Upper lobe of left lung (tissue), 6 donors: ENCODE results near the gene TLL1. TPM values are rescaled to one million over a fixed set of nuclear protein-coding genes. Genes with fewer than 3 reads are reported as not detected.

Experiments used
- ATAC-seq, 2 donors: fragments of 200-7000 bp; cut with Tn5 transposase; one replicate each; pipeline ENCODE4 v1.9.1; 2022; ENCODE audit warnings: mild to moderate bottlenecking in 2 of 2, moderate library complexity in 2 of 2; ENCODE audit not compliant: low FRiP score in 2 of 2
- DNase-seq, 2 donors: peaks; one replicate each; pipeline ENCODE4 v3.0.0-alpha.2; 2019 to 2020
- H3K27ac ChIP-seq, 4 donors: fragments of 200-600 bp; sonication (generic); one replicate each; pipeline ENCODE4 v1.5.1; 2016 to 2019
- H3K27me3 ChIP-seq, 4 donors: fragments of 200-600 bp; sonication (generic); one replicate each; pipeline ENCODE4 v1.5.1; 2017 to 2019
- H3K36me3 ChIP-seq, 4 donors: fragments of 200-600 bp; sonication (generic); one replicate each; pipeline ENCODE4 v1.5.1; 2016 to 2019
- H3K4me1 ChIP-seq, 4 donors: fragments of 200-600 bp; sonication (generic); one replicate each; pipeline ENCODE4 v1.5.1; 2018 to 2019
- H3K4me3 ChIP-seq, 4 donors: fragments of 200-600 bp; sonication (generic); one replicate each; pipeline ENCODE4 v1.5.1; 2017 to 2019; ENCODE audit warnings: mild to moderate bottlenecking in 2 of 4, moderate library complexity in 1 of 4
- H3K9me3 ChIP-seq, 4 donors: fragments of 200-600 bp; sonication (generic); one replicate each; pipeline ENCODE4 v1.5.1; 2018 to 2019
- EP300 ChIP-seq, 4 donors: sonication (generic); formaldehyde crosslinking; IDR thresholded peaks; one replicate each; pipeline ENCODE4 v1.5.1; 2017; ENCODE audit warnings: antibody characterized with exemption in 4 of 4, control low read depth in 2 of 4
- POLR2A ChIP-seq, 4 donors: fragments of 450-650 bp; IDR thresholded peaks; one replicate each; pipeline ENCODE4 v1.5.1; 2016 to 2017; ENCODE audit warnings: antibody characterized with exemption in 4 of 4, mild to moderate bottlenecking in 2 of 4
- POLR2AphosphoS5 ChIP-seq, 2 donors: sonication (generic); formaldehyde crosslinking; IDR thresholded peaks; one replicate each; pipeline ENCODE4 v1.5.1; 2017; ENCODE audit warnings: antibody characterized with exemption in 2 of 2
- WGBS, 2 donors: methylation state at CpG; one replicate each; pipeline ENCODE4 v1.1.5; 2017 to 2018; 5-methylcytosine and 5-hydroxymethylcytosine counted together
- total RNA-seq, 6 donors: library from RNA; depleted of rRNA in 4 of 6; stranded (reverse); fragments of >200 nt in 4 of 6; gene quantifications; one replicate each; pipeline versions ENCODE4 v1.1.0 to v1.2.1, GENCODE V29; 2016 to 2021
- TF ChIP-seq, protein P1 (sequence below), 6 experiments: fragments of 450-650 bp in 4 of 6; fragments of 200-600 bp in 2 of 6; sonication (generic) in 2 of 6; IDR thresholded peaks; one replicate each; pipeline ENCODE4 v1.5.1; 2016 to 2019; ENCODE audit warnings: antibody characterized with exemption in 6 of 6
- donor health status: DM: no; HTN: no; CAD: no; lungs with moderate emphysema.
- donor health status: DM: no; HTN: yes; CAD: no; lungs with severe emphysema.

The TLL1 gene
- total RNA-seq, 6 donors from 2014 or later, result 1.9 to 8.4 (median 3.1) TPM

DNA sequence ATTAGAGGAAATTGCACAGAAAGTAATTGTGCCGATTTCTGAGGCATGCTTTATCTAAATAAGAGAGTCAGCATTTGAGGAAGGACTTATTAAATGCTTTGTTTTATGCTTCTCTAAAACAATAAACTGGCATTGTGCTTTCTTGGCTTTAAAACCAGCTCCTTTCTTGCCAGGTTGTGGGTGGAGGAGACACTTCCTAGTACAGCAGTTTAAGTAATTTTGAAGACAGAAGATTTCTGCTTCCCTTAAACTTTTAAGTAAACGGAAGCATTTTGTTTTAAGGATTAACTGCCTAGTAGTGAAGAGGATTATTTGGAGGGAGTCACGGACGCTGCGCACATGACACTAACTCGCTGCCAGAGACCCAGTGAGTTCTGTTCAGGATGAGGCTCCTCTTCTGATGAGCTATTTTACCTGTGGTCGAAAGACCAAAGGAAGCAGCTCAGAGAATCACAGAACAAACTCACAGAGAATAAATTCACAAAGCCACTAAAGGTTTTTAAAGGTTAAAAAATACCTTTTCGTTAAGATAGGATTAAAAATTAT lies 169.5 kb downstream of the TLL1 start:
- peak overlapping the region in 1 of 4 donors; percentile 42 for H3K27ac ChIP-seq
- DNase-seq (no peak), ATAC-seq (no peak)
- no peaks in the 10 kb centered on the region for H3K27me3 ChIP-seq
- peak overlapping the region in 1 of 4 donors; percentile 13 for H3K4me3 ChIP-seq
- 57 to 62% methylated on average over 8 of the region's 8 CpGs for WGBS, 2 donors
- TF ChIP-seq, protein P1, sequence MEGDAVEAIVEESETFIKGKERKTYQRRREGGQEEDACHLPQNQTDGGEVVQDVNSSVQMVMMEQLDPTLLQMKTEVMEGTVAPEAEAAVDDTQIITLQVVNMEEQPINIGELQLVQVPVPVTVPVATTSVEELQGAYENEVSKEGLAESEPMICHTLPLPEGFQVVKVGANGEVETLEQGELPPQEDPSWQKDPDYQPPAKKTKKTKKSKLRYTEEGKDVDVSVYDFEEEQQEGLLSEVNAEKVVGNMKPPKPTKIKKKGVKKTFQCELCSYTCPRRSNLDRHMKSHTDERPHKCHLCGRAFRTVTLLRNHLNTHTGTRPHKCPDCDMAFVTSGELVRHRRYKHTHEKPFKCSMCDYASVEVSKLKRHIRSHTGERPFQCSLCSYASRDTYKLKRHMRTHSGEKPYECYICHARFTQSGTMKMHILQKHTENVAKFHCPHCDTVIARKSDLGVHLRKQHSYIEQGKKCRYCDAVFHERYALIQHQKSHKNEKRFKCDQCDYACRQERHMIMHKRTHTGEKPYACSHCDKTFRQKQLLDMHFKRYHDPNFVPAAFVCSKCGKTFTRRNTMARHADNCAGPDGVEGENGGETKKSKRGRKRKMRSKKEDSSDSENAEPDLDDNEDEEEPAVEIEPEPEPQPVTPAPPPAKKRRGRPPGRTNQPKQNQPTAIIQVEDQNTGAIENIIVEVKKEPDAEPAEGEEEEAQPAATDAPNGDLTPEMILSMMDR (IDR thresholded peaks at IDR 0.05), result no peak
- no peak for TF ChIP-seq POLR2A (IDR thresholded peaks at IDR 0.05)
- no peak for TF ChIP-seq POLR2AphosphoS5 (IDR thresholded peaks at IDR 0.05)
- no peak for TF ChIP-seq EP300 (IDR thresholded peaks at IDR 0.05)
- no peaks in the 10 kb centered on the region for H3K4me1 ChIP-seq
- H3K36me3 ChIP-seq, result no peaks in the 10 kb centered on the region
- no peaks in the 10 kb centered on the region for H3K9me3 ChIP-seq

DNA sequence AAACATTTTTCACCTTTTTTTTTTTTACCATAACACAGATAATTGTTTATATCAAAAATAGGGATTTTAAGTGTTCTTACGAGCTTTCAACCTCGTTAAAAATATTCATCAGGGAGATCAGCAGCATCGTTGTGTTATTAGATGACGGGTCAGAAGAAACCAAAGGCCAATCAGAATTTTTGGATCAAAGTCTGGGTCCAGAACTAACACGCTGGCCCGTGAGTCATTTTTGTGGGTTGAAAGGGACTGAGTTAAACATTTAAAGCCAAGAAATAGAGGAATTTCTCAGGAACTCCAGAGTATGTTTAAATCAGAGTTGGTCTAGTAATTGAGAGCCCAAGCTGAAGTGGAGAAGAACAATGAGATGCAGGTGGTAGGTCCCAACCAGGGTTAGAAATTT lies 170.8 kb downstream of the TLL1 start:
- ATAC-seq (no peak), DNase-seq (no peak)
- peak overlapping the region in 1 of 4 donors; percentile 42 for H3K27ac ChIP-seq
- H3K4me3 ChIP-seq, result no peak overlapping the region
- no peaks in the 10 kb centered on the region for H3K9me3 ChIP-seq
- no peaks in the 10 kb centered on the region for H3K4me1 ChIP-seq
- WGBS, 2 donors, result 89 to 91% methylated on average over 6 of the region's 6 CpGs
- TF ChIP-seq, protein P1 (IDR thresholded peaks at IDR 0.05), result no peak
- TF ChIP-seq POLR2A (IDR thresholded peaks at IDR 0.05) (no peak), EP300 (IDR thresholded peaks at IDR 0.05) (no peak), POLR2AphosphoS5 (IDR thresholded peaks at IDR 0.05) (no peak)
- H3K27me3 ChIP-seq, result no peaks in the 10 kb centered on the region
- H3K36me3 ChIP-seq, result no peaks in the 10 kb centered on the region

DNA sequence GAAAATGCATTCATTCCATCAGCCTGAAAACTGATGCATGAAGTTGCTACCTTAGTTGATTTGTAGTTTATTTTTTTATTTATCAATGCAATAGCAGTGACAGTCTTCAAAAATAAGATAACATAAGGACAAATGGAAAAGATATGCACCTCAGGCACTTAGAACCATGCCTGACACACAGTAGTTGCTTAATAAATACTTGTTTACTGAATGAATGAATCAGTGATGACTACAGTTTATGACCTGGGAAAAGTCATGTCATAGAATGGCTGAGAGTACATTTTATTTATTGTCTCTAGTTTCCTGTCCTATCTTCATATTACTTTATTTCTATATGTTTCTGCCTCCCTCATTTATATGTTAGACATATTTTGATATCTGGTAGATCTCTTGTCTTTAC lies 171.8 kb downstream of the TLL1 start:
- H3K27me3 ChIP-seq, result no peaks in the 10 kb centered on the region
- no peak for DNase-seq
- no peak for TF ChIP-seq POLR2AphosphoS5 (IDR thresholded peaks at IDR 0.05)
- no peak for TF ChIP-seq EP300 (IDR thresholded peaks at IDR 0.05)
- TF ChIP-seq POLR2A (IDR thresholded peaks at IDR 0.05), result no peak
- TF ChIP-seq, protein P1 (IDR thresholded peaks at IDR 0.05), result no peak

DNA sequence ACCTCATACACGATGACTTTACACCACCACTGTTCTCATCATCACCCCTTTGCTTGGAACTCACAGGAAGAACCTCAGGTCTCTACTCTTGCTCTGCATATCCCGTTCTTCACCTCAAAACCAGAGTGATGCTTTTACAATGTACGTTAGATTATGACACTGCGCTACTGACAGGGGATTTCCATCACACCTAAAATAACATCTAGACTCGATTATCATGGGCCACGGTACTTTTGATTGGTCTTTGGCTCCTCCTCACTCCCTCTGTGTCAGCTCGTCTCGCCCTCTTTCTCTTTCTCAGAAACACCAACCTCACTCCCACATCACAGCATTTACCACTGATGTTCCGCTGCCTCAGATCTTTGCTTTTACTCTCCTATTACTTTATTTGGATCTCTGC lies 172.4 kb downstream of the TLL1 start:
- no peak for TF ChIP-seq EP300 (IDR thresholded peaks at IDR 0.05)
- no peak for TF ChIP-seq POLR2AphosphoS5 (IDR thresholded peaks at IDR 0.05)
- no peak for TF ChIP-seq POLR2A (IDR thresholded peaks at IDR 0.05)
- TF ChIP-seq, protein P1 (IDR thresholded peaks at IDR 0.05), result no peak
- Histone ChIP-seq H3K27ac (no peak overlapping the region), H3K27me3 (no peaks in the 10 kb centered on the region), H3K4me3 (no peak overlapping the region), H3K36me3 (no peaks in the 10 kb centered on the region), H3K4me1 (no peaks in the 10 kb centered on the region), H3K9me3 (no peaks in the 10 kb centered on the region)
- DNase-seq, result no peak
- no peak for ATAC-seq
- 89 to 93% methylated on average over 9 of the region's 9 CpGs for WGBS, 2 donors

More for the DNA sequence above, 171.8 kb downstream of the TLL1 start:
- Histone ChIP-seq H3K4me1 (no peaks in the 10 kb centered on the region), H3K27ac (no peak overlapping the region), H3K9me3 (no peaks in the 10 kb centered on the region), H3K4me3 (no peak overlapping the region), H3K36me3 (no peaks in the 10 kb centered on the region)
- ATAC-seq, result no peak

DNA sequence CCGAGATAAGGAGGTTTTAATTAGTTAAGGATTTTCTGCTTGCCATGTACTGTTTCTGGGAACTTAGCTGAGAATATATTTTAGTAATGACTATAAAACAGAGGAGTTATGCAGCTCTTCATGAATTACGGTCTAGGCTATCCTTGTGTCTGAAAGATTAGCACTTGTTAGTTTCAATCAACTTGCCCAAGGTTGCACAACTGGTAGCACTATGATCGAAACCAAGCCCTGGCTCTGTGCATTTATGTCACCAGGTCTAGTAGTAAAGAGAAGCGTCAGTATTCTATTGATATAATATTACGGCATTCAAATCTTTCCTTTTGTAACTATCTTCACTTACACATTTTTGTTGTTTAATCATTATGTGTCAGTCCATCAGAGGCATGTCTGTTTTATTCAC lies 176.0 kb downstream of the TLL1 start:
- DNase-seq (no peak), ATAC-seq (no peak)
- Histone ChIP-seq H3K4me3 (no peak overlapping the region), H3K9me3 (no peaks in the 10 kb centered on the region), H3K27me3 (no peaks in the 10 kb centered on the region), H3K36me3 (no peaks in the 10 kb centered on the region), H3K27ac (no peak overlapping the region), H3K4me1 (no peaks in the 10 kb centered on the region)
- WGBS, 2 donors, result 89 to 92% methylated on average over 5 of the region's 5 CpGs
- TF ChIP-seq, protein P1 (IDR thresholded peaks at IDR 0.05), result no peak
